Heart left ventricle (tissue), 13 donors: ENCODE results near the gene CCDC34.

Source experiments
- CTCF ChIP-seq, 12 donors: fragments of 200-600 bp; sonication (generic) in 4 of 12; IDR thresholded peaks; one replicate each; pipeline versions ENCODE4 v1.5.0 to v1.8.0; 2018 to 2022; ENCODE audit warnings: antibody characterized with exemption in 12 of 12, mild to moderate bottlenecking in 5 of 12
- POLR2A ChIP-seq, 2 donors: fragments of 450-650 bp; IDR thresholded peaks; one replicate each; pipeline ENCODE4 v1.6.1; 2017; ENCODE audit warnings: antibody characterized with exemption in 2 of 2, mild to moderate bottlenecking in 2 of 2, moderate library complexity in 2 of 2
- donor health status: ischemic (EF 13 %, LVEDD 7.1; RV severe dilation, severe dysfunction).
- donor health status: DM: no; HTN: yes; CAD: no.
- donor health status: DM: no; HTN: no; CAD: no.
- donor health status: ischemic (EF 25% LVEDD 6.9; RV normal size, moderate dysfunction).
- donor health status: ischemic (EF 25% LVEDD 5.7; RV mildly dilated, moderate dysfunction).
- donor health status: ischemic (EF 35%, LVEDD 5.7; RV mildly dilated, moderate dysfunction).
- donor health status: nonischemic (EF 11% LVEDD 7.7; RV severe dilation, severe dysfunction).
- donor health status: DM: yes; HTN: yes; CAD: no.
- donor health status: PGD.
- donor health status: ischemic (EF 29% LVEDD 5.4; RV normal size, mild dysfunction).
- donor health status: nonischemic (EF 23%, LVEDD 6.1; RV moderate dilation, normal function).

- TF ChIP-seq CTCF (IDR thresholded peaks at IDR 0.05) = no peak
- TF ChIP-seq POLR2A (IDR thresholded peaks at IDR 0.05) = no peak
These were observed 72.6 kb downstream of the CCDC34 start for GRCh38 chr11:27290261-27291050.
